NB4 (cell line): ENCODE results near the gene FAM53B.

ENCODE experiments used
- MYC ChIP-seq: IDR thresholded peaks from 2 replicates; pipeline ENCODE4 v1.6.1; 2011; ENCODE audit warnings: low read depth, low read length
- POLR2A ChIP-seq: IDR thresholded peaks from 2 replicates; pipeline ENCODE4 v1.6.1; 2011; ENCODE audit warnings: mild to moderate bottlenecking; ENCODE audit not compliant: insufficient read length; ENCODE audit errors: extremely low read depth
- TF ChIP-seq, protein P1 (sequence below): IDR thresholded peaks from one replicate; pipeline ENCODE4 v1.5.1; 2012; ENCODE audit warnings: low read depth, low read length
- TF ChIP-seq, protein P2 (sequence below): IDR thresholded peaks from 2 replicates; pipeline ENCODE4 v1.6.1; 2011; ENCODE audit warnings: low read depth, low read length

GRCh38 chr10:124763267-124763666, 19.1 kb upstream of the FAM53B start:
- TF ChIP-seq, protein P1, sequence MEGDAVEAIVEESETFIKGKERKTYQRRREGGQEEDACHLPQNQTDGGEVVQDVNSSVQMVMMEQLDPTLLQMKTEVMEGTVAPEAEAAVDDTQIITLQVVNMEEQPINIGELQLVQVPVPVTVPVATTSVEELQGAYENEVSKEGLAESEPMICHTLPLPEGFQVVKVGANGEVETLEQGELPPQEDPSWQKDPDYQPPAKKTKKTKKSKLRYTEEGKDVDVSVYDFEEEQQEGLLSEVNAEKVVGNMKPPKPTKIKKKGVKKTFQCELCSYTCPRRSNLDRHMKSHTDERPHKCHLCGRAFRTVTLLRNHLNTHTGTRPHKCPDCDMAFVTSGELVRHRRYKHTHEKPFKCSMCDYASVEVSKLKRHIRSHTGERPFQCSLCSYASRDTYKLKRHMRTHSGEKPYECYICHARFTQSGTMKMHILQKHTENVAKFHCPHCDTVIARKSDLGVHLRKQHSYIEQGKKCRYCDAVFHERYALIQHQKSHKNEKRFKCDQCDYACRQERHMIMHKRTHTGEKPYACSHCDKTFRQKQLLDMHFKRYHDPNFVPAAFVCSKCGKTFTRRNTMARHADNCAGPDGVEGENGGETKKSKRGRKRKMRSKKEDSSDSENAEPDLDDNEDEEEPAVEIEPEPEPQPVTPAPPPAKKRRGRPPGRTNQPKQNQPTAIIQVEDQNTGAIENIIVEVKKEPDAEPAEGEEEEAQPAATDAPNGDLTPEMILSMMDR = no peak
- TF ChIP-seq, protein P2, sequence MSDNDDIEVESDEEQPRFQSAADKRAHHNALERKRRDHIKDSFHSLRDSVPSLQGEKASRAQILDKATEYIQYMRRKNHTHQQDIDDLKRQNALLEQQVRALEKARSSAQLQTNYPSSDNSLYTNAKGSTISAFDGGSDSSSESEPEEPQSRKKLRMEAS = no peak
- TF ChIP-seq POLR2A = no peak
- no peak for TF ChIP-seq MYC
